A549 (cell line): ENCODE data around the gene ZBTB4.

Experiments
- EP300 ChIP-seq, 2 experiments: fragments of >200 bp; sonication (Bioruptor Twin); formaldehyde crosslinking; IDR thresholded peaks; 2 replicates in 1 of 2; 3 replicates in 1 of 2; pipeline ENCODE4 v1.6.1; 2016 to 2017
- KDM1A ChIP-seq: fragments of 200-600 bp; sonication (generic); IDR thresholded peaks from 2 replicates; pipeline ENCODE4 v1.6.1; 2016; ENCODE audit warnings: low read depth, mild to moderate bottlenecking
- MAFK ChIP-seq: fragments of 450-650 bp; IDR thresholded peaks from 2 replicates; pipeline ENCODE4 v1.6.1; 2014; ENCODE audit not compliant: partially characterized antibody
- ZNF302 ChIP-seq: fragments of 250-450 bp; sonication (Bioruptor Pico); IDR thresholded peaks from 2 replicates; pipeline ENCODE4 v1.9.0; 2021; ENCODE audit warnings: inconsistent platforms, mild to moderate bottlenecking, moderate library complexity
- TF ChIP-seq, protein P1 (sequence below): fragments of >200 bp; sonication (Bioruptor Twin); formaldehyde crosslinking; IDR thresholded peaks from 3 replicates; pipeline ENCODE4 v1.5.1; 2016

DNA sequence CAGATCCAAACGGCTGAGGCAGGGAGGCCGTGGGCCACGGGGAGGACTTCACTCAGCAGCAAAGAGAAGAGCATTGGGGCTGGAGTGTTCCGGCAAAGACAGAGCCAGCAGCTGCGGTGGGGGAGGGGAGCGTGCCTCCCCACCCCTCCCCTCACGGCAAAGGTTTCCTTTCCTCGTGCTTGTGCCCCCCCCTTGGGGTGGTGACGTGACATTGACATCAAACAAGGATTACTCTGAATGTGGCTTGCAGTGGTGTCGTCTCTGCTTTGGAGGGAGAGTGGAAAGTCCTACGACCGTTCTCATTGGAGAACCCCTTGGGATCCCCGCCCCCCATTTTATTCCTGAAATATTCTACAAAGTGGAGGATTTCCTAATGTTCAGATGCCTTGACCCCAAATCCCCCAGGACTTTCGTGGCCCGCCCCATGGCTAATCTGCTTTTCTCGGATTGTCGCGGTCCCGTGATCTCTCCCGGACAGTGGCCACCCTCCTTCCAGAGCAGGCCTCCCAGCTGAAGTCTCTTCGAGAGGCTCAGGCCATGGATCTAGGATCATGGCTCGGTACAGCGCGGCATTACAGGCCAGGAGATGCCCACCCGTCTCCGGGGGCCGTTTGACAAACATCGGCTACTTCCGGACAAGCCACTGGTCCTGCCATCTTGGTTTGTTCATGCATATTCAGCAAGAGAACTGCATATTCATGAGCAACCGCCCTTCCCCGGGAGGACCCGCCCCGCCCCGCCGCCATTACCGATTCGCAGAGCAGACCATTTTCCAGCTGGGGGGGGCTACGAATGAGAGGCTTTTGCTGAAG is 4.0 kb upstream of the ZBTB4 start:
- TF ChIP-seq ZNF302 (CRISPR knock-in tag) (no peak), EP300 (IDR thresholded peaks at IDR 0.05) (no peak), MAFK (peak; percentile 53), KDM1A (no peak)
- TF ChIP-seq, protein P1, sequence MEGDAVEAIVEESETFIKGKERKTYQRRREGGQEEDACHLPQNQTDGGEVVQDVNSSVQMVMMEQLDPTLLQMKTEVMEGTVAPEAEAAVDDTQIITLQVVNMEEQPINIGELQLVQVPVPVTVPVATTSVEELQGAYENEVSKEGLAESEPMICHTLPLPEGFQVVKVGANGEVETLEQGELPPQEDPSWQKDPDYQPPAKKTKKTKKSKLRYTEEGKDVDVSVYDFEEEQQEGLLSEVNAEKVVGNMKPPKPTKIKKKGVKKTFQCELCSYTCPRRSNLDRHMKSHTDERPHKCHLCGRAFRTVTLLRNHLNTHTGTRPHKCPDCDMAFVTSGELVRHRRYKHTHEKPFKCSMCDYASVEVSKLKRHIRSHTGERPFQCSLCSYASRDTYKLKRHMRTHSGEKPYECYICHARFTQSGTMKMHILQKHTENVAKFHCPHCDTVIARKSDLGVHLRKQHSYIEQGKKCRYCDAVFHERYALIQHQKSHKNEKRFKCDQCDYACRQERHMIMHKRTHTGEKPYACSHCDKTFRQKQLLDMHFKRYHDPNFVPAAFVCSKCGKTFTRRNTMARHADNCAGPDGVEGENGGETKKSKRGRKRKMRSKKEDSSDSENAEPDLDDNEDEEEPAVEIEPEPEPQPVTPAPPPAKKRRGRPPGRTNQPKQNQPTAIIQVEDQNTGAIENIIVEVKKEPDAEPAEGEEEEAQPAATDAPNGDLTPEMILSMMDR, result no peak
